Measurements from ENCODE around the gene PCCA.

- TF ChIP-seq POLR2A (IDR thresholded peaks at IDR 0.05; ENCODE audit: low read depth, low read length) (no peak), TAF1 (IDR thresholded peaks at IDR 0.05; ENCODE audit: borderline replicate concordance, low read depth, low read length) (no peak)
Observed at GRCh38 chr13:100140441-100140840, 51.5 kb downstream of the PCCA start.

All from GM12892 (cell line).